Stimulated activated CD4-positive, alpha-beta T cell treated with anti-CD3 and anti-CD28 coated beads, TNF-alpha, amount 100 ng/mL, for 24 hours (primary cell): Measurements from ENCODE around the gene ATF6B.
"Not testable (repeated sequence)": the region's sequence is repeated elsewhere in the genome, so short reads cannot be mapped to it uniquely, and the experiment has no call there.

Experiments
- DNase-seq, 3 experiments: peaks; one replicate each; pipeline ENCODE4 v3.0.0-alpha.2; 2020; ENCODE audit warnings: low read depth in 3 of 3

Gene ATF6B

GRCh38 chr6:32107406-32107805 lies 20.6 kb downstream of the ATF6B start:
- no peak for DNase-seq

- no peak for DNase-seq
These were observed 22.6 kb downstream of the ATF6B start for GRCh38 chr6:32105433-32105832.

- no peak for DNase-seq
These were observed 25.8 kb downstream of the ATF6B start for GRCh38 chr6:32102255-32102654.

DNA sequence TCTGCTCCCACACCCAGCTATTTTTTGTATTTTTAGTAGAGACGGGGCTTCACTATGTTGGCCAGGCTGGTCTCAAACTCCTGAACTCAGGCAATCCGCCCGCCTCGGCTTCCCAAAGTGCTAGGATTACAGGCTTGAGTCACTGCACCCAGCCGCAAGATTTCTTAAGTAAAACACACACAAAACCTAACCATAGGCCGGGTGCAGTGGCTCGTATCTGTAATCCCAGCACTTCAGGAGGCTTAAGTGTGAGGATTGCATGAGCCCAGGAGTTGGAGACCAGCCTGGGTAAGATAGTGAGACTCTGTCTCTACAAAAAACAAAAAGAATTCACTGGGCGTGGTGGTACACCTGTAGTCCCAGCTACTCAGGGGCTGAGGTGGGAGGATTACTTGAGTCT lies 27.8 kb downstream of the ATF6B start:
- not testable (repeated sequence) for DNase-seq

DNA sequence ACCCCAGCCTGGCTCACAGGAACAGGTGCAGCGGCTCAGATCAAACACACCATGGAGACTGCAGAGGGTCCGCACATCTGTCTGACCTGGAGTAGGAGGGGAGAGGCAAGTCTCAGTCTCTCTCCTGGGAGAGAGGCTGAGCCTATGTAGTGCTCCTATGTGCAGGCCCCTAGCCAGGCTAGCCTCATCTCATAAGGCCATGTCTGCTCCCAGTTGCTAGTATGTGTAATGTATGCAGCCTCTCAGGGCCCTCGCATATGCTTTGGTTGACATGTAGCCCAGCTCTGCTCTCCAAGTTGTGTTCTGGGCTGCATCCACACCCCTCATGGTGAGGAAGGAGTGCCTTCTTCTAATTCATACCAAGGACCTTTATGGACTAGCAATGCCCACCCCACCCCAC lies 30.7 kb downstream of the ATF6B start:
- DNase-seq = no peak

- DNase-seq = no peak
These were observed 31.4 kb downstream of the ATF6B start for GRCh38 chr6:32096394-32097258.

GRCh38 chr6:32096087-32096393 lies 32.0 kb downstream of the ATF6B start:
- DNase-seq = no peak

DNA sequence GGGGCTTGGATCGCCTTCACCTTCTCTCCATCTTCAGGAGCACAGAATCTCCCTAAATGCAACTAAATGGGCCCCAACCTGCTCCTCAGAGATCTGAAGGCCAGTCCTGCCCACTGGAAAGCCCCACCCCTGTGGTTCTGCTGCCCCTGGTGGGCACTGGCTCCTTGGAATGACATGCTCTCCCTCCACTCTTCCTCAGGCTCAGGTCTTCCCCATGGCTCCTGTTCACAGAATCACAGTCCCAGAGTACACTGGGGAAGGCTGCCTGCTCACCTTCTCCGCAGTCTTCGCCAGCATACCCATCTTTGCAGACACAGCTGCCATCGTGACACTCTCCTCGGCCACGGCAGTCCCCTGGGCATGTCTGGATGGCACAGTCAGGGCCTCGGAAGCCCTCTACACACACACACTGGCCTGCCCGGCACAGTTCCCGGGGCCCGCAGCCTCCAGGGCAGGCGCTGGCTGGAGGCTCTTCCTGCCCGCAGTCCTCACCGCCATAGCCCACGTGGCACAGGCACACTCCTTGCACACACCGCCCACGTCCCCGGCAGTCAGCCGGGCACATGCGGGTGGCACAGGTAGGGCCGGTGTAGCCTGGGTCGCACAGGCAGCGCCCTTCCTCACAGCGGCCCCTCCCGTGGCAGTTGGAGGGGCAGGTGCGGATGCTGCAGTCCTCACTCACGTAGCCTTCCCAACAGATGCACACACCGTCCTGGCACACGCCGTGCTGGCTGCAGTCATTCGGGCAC lies 32.5 kb downstream of the ATF6B start:
- no peak for DNase-seq

GRCh38 chr6:32092760-32093497 lies 35.1 kb downstream of the ATF6B start:
- DNase-seq = no peak

DNA sequence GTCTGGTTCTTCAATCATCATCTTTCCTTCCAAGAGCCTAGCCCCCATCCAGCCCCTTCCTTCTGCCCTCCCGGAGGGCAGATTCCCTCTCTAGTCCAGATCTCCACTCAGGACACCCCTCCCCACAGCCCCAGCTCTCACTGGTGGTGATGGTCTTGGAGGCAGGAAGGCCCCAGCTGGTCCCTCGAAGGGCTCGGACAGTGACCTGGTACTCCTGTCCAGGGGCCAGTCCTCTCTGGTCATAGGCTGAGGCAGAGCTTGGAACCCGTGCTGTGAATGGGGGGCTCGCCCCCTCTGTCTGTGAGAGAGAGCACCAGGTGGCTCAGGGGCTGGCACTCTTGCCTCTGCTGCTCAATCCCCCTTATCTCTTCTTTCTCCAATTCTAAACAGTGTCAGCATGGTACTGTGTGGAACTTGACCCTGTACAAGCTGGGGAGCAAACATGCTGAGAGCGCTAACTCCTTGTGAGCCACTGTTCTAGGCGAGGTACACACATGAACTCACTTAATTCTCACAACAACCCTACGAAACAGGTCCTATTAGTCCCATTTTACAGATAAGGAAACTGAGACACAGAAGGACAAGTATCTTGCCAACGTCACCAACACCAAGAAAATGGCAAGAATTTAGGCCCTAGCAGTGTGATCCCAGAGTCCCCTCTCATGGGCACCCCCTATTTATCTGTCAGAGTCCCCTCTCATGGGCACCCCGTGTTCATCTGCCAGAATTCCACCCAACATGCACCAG lies 38.8 kb downstream of the ATF6B start:
- no peak for DNase-seq

DNA sequence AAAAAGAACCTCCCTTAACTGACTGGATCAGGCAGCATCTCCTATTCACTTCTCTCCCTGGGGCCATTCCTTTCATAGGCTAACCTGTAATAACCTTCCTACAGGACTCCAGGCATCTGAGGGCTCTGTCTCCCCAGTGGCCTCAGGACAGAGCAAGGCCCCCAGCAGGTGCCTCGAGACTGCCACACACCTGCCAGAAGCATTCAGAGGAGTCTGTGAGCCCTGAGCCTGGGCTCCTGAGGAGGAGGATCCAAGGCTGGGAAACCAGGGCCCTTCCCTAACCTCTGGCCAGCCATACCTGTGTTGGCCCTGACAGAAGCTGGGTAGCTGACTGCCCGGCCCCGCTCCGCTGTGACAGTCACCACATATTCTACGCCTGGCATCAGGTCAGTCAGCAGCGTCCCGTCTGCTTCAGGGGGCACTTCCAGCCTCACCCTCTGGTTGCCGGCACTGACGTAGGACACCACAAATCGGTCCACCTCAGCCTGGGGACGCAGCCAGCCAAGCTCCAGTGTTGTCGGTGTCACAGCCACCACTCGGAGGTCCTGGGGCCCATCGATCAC lies 39.5 kb downstream of the ATF6B start:
- no peak for DNase-seq

- DNase-seq = peak; percentile 36 to 77 (median 37)
These were observed 40.2 kb downstream of the ATF6B start for GRCh38 chr6:32087574-32088486.

GRCh38 chr6:32086661-32087573 lies 41.1 kb downstream of the ATF6B start:
- peak in 1 of 3 experiments; percentile 39 for DNase-seq

GRCh38 chr6:32085759-32086459 lies 42.1 kb downstream of the ATF6B start:
- DNase-seq = no peak

DNA sequence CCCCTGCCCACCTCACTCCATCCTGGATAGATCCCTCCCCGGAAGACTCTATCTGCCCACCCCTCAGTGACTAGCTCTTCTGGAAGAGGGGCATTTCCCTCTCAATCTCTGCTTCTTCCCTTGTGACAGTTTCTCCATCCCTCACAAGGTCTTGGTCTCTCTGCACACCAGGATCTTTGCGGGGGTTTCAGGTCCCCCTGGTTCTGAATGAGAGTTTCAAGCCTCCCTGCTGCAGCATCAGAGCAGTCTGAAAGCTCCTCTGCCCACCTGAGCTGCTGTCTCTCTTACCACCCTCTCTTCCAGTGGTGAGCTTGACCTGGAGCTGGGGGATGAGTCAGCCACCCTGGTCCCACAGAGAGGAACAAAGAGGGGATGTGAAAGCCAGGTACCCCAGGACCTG lies 43.3 kb downstream of the ATF6B start:
- no peak for DNase-seq

- no peak for DNase-seq
These were observed 44.0 kb downstream of the ATF6B start for GRCh38 chr6:32083812-32084768.

- DNase-seq = no peak
These were observed 45.1 kb downstream of the ATF6B start for GRCh38 chr6:32082935-32083334.

GRCh38 chr6:32082478-32082877 lies 45.6 kb downstream of the ATF6B start:
- DNase-seq = no peak
